Measurements from ENCODE around the gene RGS19.

Gene RGS19

DNA sequence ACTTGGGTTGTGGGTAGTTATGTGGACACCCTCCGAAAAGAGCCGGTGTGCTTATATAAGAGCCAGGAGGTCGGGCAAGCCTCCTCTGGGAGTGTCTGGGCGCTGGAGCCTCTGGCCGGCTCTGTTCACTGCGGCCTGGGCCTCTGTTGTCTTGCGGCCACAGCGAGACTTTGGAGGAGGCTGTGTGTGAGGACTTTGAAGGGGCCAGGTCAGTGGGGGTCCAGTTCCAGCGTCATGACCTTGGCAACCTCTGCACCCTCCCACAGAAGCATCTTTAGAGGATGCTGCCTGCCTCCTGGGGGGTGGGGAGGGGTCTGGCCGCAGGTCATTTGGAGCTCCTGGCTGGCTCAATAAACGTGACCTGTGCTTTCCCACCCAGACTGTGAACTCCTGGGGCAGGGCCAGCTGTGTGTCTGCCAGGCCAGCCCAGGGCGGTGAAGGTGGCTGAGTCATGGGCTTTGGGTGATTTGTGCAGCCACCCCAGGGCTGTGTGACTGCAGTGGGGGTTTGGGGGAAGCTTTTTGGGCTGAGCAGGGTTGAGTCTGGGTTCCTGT lies 15.1 kb downstream of the RGS19 start:
- DNase-seq (ENCODE audit: low read depth in 2 of 2): no peak

DNA sequence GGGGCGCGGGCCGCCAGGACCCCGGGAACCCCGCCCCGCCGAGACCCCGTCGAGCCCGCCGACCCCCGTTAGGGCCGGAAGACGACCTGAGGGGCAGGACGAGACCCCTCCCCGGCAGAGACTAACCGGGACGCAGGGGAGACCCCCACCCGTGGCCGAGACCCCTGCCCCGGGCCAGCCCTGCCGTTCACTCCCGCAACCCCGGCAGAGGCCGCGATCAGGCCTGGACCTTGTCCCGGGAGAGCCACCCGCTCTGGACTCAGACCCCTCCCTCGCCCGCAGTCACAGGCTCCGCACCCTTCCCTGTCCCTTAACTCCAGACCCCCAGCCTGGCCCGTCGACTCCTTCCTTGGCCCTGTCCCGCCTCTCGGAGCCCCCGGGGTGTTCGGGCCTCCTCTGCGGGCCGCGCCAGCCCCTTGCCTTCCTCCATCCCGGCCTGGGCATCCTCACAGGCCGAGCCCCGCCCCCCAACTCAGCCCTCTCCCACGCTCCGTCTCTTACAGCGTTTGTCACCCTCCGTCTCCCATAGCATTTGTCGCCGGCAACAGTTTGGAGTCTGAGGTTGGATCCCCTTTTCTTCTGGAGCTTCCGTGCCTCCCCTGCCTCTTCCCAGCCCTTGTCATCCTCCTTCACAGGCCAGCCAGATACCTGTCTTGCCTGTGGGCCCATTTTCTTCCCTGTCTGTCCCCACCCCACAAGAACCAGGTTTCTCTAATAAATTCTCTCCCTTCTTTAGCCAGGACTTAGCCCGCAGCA lies 15.8 kb downstream of the RGS19 start:
- peak in 1 of 2 donors; percentile 33 for DNase-seq (ENCODE audit: low read depth in 2 of 2)

DNA sequence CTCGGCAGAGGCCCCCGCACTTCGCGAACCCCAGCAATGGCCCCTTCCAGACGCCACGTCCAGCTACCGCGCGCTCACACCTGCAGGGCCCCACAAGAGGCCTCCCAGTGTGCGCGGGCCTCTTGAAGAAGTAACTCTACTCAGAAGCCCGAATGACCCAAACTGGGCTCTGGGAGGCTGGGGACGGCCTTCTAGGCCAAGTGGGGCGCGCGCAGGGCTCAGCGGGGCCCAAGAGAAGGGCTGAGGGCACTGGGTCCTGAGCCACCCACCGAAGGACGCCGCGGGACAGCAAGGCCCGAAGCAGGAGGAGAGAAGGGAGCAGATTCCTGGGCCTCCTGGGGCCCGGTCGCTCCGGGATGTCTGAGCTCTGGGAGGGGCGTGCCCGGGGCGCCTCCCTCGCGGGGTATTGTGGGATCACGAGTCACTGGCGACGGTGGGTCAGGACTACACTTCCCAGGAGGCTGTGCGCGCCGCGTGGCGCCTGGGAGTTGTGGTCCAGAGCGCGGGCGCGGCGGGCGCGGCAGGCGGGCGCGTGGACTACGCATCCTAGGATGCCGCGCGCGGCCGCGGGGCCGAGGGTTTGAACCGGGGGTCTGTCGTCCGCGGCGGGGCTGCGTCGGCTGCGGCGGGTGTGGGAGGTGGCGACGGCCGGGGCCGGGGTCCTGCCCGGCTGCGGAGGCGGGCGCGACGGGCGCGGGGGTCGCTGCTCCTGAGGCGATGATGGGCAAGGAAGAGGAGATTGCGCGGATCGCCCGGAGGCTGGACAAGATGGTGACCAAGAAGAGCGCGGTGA lies 16.5 kb downstream of the RGS19 start, which contains the start of gene TCEA2:
TCEA2 (plus strand) TSS at position 603 of the 793 bp plus-strand sequence; CDS start at position 718, 115 bp downstream.
- DNase-seq (ENCODE audit: low read depth in 2 of 2): peak; percentile 91 to 94

DNA sequence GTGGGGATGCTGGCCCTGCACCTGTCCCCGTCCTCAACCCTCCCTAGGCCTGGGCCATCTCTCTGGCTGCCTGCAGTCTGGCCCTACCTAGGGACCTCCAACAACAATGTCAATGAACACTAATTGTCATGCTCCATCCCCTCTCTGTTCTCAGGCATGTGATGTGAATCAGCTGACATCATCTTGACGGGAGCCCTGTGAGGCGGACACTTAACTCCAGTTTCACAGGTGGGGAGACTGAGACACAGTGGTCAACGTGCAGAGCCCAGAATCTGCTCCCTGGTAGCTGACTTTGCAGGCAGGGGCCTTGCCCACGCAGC lies 17.1 kb downstream of the RGS19 start:
- DNase-seq (ENCODE audit: low read depth in 2 of 2): no peak

DNA sequence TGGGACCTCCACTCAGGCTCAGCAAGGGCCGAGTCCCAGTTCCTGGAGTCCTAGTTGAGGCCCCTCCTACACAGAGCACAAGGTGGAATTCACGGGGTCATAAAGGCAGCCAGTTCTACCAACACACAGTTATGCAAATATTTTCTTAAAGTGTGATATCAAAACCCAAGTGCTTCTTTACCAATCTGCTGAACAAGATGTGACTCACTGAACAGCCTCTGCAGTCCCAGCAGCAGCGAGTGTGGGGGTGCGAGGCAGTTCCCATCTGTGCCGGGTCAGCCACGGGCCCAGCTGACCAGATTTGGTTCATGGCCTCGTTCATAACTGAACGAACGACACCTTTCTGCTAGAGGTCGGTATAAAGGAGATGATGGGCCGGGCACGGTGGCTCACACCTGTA lies 20.8 kb downstream of the RGS19 start:
- DNase-seq (ENCODE audit: low read depth in 2 of 2): no peak

DNA sequence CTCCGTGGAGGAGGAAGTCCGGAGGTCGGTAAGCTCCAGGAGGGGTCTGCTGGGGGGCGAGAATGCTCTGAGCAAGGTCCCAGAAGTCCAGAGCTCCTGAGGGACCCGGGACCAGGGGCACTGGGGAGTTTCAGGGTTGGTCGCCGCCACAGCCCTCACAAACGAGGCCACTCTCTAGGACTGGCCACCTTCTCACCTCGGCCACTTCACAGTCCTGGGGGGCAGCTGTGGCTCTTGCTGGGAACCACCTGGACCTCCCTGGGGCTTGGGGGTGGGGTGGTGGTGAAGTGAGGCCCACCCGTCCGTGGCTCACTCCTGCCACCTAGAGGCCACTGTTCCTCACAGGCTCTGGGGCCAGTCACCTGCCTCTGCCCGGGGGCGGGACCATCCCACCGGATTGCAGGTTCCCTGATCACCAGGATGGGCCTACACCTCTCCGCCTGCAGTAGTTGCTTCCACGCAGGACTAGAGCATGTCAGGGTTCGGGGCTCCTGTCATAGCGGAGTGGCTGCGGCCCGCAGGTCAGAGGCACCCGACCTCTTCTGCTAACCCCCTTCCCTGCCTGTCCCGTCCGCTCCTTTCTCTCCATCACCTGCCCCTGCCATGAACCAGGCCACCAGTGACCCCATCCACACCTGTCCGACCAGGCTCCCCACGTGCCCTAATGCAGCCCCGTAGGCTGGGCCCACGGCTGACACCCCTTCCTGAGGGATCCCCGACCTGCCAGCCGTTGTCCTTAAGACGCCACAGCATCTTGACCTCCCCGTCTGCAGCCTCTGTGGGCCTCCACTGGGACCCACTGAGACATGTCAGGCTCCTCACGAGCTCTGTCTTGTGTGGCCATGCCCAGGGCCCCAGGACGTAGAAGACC lies 21.5 kb downstream of the RGS19 start:
- DNase-seq (ENCODE audit: low read depth in 2 of 2): peak; percentile 80 to 83

DNA sequence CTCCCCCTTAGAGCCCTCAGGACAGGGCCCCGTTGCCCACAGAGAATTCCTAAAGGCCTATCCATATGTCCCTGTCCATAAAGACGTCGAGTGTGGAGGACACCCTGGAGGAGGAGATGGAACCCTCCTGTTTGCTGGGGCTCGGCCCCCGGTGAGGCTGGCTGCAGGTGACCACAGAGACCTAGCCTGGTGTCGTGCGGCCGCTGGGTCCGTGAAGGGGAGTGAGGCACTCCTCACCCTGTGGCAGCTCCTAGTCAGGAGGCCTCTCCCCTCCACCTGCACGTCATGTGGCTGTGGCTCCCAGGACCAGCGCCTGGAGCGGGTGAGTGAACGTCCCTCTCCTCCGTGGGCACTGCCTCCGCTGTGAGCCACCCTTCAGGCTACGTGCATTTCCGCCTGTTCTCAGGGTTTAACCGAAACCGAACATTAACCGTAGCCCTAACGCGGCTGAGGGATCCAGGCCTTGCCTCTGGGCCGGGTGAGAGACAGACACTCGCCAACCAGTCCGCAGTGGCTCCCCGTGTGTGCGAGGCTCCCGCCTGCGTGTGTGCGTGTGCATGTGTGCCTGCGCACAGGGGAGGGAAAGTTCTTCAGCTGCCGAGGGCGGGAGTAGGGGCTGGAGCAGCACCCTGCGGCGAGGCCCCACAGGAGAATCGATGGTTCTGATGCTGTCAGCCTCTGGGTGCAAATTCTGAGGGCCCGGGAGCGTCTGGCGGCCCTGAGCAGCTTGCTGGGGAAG lies 22.3 kb downstream of the RGS19 start:
- DNase-seq (ENCODE audit: low read depth in 2 of 2): no peak

DNA sequence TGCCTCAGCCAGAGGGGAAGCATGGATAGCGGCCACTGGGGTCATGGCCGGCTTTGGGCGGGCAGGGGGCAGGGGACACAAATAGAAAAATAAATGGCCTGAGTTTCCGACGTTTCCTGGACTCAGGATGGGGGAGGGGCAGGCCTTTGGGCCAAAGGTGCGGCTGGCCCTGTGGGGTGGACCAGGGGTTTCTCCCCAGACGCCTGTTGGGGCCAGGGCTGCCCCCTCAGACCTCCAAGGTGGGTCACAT lies 22.8 kb downstream of the RGS19 start:
- no peak for DNase-seq (ENCODE audit: low read depth in 2 of 2)

DNA sequence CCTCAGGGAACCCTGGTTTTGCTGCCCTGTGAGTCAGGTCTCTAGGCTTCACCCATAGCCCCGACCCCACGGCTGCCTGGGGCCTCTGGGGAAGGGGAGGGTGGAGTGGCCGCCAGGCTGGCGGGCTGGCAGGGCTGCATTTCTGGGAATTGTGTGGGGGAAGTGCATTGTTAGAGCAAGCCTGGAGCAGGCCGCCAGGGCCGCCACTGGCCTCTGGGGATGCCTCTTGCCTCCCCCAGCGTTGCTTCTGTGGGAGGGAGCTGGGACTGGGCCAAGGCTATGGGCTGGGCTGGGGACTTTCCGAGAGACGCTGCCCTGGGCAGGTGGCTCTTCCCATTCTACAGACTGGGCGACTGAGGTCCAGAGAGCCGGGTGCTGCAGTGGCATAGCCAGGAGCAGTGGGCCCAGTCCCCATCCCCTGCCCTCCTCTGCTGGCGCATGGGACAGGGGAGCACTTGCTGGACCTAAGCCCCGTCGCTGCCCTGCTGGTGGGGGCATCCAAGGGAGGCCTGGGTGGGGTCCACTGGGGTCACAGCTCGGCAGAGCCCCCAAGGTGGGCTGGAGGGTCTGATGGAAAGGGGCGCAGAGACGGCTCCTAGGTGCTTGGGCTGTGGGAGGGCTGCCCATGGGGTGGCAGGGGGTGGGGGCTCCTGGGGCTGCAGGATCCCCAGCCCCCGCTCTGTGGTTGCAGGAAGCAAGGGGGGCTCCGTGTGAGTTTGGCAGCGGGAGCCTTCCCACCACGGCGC lies 23.3 kb downstream of the RGS19 start:
- no peak for DNase-seq (ENCODE audit: low read depth in 2 of 2)

DNA sequence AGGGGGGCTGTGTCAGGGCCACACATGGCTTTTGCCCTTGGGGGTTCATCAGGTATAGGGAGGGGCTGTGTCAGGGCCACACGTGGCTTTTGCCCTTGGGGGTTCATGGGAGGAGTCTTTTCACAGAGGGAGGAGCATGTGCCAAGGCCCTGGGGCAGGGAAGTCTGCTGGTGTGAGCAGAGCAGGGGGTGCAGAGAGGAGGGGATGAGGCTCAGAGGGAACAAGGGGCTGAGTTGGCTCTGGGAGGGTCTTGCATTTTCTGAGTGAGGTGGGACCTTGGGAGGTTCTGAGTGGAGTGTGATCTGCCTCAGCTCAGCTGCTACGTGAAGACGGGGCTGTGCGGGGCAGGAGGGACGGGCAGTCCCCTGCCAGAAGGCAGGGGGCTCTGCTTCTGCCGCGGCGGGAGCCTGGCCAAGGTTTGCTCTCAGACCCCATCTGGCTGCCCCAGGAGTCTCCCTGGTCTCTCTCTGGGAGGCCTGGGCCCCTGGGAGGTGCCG lies 23.9 kb downstream of the RGS19 start:
- no peak for DNase-seq (ENCODE audit: low read depth in 2 of 2)

DNA sequence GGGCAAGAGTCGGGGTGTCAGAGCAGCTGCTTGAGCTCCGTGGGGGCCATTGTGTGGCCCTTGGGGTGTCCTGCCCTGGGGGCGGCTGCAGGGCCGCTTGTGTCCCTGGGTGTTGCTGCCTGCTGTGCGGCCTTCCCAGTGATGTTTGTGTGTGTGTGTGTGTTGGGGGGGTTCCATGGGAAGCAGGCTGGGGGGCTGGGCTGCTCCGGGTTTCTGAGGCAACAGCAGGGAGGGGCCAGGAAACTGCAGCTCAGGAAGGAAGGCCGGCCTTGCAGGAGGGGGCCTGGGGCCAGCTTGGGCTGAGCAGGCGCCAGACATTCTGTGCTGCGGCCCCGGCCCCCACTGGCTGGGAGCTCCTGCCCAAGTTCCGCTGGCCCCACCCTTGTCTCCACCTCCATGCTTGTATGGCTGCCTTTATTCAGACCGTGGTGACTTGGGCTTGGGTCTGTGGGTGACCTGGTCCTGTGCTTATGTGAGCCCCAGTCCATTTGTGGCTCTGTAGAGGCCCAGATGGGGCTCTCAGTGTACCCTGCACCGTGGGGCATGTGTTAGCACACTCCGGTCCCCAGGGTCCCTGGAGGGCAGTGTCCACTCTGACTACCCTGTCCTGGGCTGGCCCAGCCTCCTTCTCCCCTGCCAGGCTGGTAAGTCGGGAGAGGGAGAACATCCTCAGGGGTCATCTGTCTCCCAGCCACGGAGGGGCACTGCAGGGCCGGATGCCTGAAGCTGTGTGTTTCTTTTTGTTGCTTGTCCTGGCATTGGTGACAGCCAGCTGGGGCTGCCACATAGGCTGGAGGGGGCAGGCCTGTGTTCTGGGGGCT lies 25.3 kb downstream of the RGS19 start:
- DNase-seq (ENCODE audit: low read depth in 2 of 2): no peak

DNA sequence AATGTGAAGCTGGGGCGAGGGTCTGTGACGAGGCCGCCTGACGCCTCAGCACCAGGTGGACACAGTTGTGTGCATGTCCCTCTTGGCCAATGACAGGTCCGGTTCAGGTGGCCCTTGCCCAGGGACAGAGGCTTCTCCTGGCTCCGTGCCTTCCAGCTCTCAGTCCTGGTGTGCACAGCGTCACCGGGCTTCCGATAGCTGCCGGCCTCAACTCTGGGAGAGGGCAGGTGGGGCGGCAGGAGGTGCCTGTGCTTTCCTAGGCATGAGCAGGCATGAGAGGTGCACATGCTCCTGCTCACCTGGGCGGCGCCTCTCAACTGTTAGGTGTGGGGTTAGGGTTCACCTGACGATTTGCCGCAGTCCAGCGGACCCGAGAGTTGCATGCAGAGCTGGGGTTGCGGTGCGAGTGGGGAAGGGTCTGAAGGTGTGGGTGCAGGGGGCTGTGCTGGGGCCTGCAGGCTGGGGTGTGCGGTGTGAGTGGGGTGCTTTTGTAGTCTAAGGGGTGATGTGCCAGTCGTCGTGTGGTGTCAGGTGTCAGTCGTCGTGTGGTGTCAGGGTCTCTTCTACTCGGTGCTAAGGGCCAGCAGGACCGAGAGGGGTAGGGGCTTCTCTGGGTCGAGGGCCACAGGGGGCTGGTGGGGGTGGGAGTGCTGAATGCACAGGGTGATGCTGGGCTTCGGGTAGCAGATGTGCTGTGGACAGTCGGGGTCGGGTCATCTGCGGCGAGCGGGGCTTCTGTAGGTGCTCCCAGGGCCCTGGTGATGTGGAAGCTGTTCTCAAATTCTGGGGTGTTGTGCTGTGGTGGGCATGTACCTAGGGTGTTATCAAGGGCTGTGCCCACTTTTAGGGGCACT lies 26.1 kb downstream of the RGS19 start:
- DNase-seq (ENCODE audit: low read depth in 2 of 2): no peak

DNA sequence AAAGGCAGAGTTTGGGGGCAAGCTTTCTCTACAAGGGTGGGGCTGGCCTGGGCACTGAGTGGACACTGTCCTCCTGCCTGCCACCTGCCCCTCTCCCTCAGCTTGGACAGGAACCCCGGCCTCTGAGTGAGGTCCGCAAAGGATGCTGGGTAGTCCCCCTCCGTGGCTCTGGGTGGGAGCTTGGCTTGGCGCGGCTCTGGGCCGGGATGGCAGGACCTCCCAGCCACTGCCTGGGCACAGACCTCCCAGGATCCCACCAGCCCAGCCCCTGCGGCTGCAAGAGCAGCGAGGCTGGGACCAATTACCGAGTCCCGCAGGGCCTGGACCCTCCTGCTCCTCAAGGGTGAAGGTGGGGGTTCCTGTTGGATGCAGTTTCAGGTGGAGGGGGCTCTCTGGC lies 27.0 kb downstream of the RGS19 start:
- DNase-seq (ENCODE audit: low read depth in 2 of 2): no peak

DNA sequence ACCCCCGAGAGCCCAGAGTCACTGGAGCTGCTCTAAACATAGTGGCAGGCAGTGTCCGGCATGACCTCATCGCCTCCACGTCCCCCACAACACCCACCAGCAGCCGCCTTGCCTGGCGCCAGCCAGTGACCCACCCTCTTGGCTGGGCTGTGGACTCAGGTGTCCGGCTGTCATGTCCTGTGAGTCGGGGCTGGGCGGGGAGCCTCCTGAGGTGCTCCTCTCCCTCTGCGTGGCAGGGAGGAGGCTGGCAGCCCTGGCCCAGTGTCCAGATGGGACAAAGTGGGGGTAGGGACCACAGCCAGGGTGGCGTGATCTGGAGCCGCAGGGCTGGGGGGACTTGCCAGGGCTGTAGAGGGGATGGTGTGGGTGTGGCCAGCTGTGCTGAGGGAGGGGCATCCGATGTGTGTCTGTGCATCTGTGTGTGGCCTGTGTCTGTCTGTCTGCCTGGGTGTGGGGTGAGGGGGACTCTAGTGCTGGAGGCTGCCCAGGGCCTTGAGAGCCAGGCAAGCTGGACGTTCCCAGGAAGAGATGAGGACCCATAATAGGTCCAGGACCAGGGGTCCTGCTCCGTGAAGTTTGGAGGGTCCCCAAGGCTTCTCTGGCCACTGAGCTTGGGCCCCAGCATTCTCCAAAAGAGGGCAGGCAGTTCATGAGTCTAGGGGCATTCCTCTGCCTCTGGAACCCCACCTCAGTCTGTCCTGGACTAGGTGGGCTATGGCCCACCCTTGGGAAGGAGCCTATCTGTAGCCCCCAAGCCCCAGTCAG lies 27.6 kb downstream of the RGS19 start:
- no peak for DNase-seq (ENCODE audit: low read depth in 2 of 2)

DNA sequence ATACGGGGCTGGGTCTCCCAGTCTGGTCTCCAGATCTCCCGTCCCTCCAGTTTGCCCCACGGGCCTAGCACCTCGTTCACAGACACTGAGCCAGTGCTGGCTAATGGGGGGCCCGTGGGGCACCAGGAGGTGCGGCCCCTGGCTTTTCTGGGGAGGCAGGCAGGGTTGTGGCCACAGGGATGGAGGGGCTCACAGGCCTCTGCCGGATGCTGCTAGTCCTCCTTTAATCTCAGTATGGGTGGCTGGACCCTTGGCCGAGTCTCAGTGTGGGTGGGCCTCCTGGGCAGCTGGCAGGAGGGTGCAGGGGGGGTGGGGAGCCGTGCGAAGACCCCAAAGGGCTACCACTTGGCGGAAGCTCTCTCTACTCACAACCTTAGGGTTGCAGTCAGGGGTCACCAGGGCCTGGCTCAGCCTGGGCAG lies 28.3 kb downstream of the RGS19 start:
- DNase-seq (ENCODE audit: low read depth in 2 of 2): no peak

DNA sequence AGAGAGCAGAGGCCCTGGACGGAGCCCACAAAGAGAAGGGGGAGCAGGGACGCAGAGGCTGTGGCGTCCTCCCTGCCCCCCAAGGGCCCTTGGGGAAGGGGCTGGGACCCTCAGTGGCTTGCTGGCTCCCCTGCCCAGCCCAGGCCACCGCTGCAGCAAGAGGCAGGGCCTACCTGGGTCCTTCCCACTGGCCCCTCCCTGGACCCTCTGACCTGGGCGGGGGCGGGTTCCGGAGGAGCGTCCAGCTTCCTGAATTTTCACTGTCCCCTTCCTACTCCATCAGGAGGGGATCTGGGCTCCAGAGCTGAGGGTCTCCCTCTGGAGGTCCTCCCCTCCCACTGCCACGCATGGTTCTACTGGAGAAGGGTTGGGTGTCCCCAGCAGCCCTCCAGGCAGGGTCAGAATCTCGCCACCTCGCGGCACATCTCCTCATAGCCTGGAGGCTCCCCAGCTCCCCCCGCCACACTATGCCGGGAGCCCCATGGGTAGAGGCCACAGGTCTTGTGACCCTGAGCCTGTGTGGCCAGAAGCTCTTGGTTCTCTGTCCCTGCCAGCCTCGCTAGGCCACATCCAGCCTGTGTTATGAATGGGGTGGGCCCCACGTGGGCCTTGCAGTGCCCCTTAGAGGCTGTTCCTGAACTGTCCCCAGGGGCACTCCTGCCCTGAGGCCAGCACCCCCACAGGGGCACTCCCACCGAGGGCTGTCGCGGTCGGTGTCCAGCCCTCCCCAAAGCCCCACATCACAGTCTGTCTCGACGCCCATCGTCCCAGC lies 28.9 kb downstream of the RGS19 start:
- DNase-seq (ENCODE audit: low read depth in 2 of 2): no peak

DNA sequence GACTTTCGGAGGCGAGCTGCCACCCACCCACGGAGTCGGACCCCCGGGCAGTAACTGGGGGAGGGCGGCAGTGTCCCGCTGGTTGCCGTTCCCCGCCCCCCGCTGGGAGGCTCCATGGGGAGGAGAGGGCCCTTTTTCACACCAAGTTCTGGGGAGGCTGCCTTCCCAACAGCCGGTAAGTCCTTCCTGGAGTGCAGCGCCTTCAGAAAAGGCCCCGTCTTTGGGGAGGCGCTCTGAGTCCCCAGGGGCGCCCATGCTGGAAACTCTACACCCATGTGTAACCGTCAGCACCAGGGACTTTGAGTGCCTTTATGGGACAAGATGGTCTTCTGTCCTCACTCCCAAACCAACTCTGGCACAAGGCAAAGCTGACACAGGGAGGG lies 29.4 kb downstream of the RGS19 start:
- no peak for DNase-seq (ENCODE audit: low read depth in 2 of 2)

Data from stimulated activated CD8-positive, alpha-beta memory T cell treated with anti-CD3 and anti-CD28 coated beads, Interleukin-2, amount 100 ng/mL, for 48 hours (primary cell).